HCT116 (cell line): Measurements from ENCODE around the gene CD9. TPM values are rescaled to one million over a fixed set of nuclear protein-coding genes. Genes with fewer than 3 reads are reported as not detected.
"Not testable (repeated sequence)": the region's sequence is repeated elsewhere in the genome, so short reads cannot be mapped to it uniquely, and the experiment has no call there.

Source experiments
- ATAC-seq: fragments of 200-7000 bp; cut with Tn5 transposase; 2 replicates; pipeline ENCODE4 v1.9.1; 2020; ENCODE audit warnings: mild to moderate bottlenecking, moderate library complexity
- BruUV-seq: library from RNA; stranded (reverse); fragments of 400-500 nt; replicated peaks from 2 replicates; lab custom pipeline; 2021; lab: Mats Ljungman, UMichigan
- CTCF ChIA-PET: fragments of 300-600 bp; sonication (Branson Sonifier 250); formaldehyde crosslinking; loops from one replicate; lab custom pipeline; 2021; ENCODE audit warnings: antibody characterized with exemption; lab: Charles Lee
- POLR2A ChIA-PET: fragments of 300-600, 350-600 bp; sonication (Branson Sonifier 250); formaldehyde crosslinking; loops from one replicate; lab custom pipeline; 2021; ENCODE audit warnings: antibody characterized with exemption; lab: Charles Lee
- RAD21 ChIA-PET, 2 experiments: fragments of 300-600 bp; sonication (Branson Sonifier 250); formaldehyde crosslinking; loops; one replicate each; lab custom pipeline; 2023; ENCODE audit warnings: low total read pairs in 2 of 2; ENCODE audit not compliant: uncharacterized antibody in 2 of 2, unreplicated experiment in 2 of 2, low non-redundant PET in 1 of 2; lab: Charles Lee
- DNase-seq: peaks from one replicate; pipeline ENCODE4 v3.0.0-alpha.2; 2010; ENCODE audit warnings: low read depth, low spot score
- H2AFZ ChIP-seq: fragments of 200-600 bp; shearing (Covaris generic), sonication (generic); 2 replicates; pipeline ENCODE4 v1.6.1; 2017; ENCODE audit warnings: low read depth, mixed run types, mixed read lengths, antibody characterized with exemption, low read length; ENCODE audit not compliant: poor library complexity, severe bottlenecking
- H3K27ac ChIP-seq: 2 replicates; pipeline ENCODE4 v1.5.1; 2012; ENCODE audit warnings: low read depth, low read length
- H3K27me3 ChIP-seq: fragments of 200-600 bp; sonication (generic); 2 replicates; pipeline ENCODE4 v1.6.1; 2016; ENCODE audit warnings: mixed run types, low read length, mixed read lengths; ENCODE audit not compliant: insufficient read depth
- H3K36me3 ChIP-seq, 2 experiments: fragments of 200-500 bp in 1 of 2; fragments of 200-600 bp in 1 of 2; sonication (Bioruptor generic) in 1 of 2; sonication (generic) in 1 of 2; 2 replicates each; pipeline versions ENCODE4 v1.5.1 to v1.6.1; 2014 to 2016; ENCODE audit warnings: low read length in 2 of 2, inconsistent platforms in 1 of 2, mixed read lengths in 1 of 2, mixed run types in 1 of 2; ENCODE audit not compliant: insufficient read depth in 2 of 2, control insufficient read depth in 1 of 2
- H3K4me1 ChIP-seq, 2 experiments: fragments of 200-600 bp in 1 of 2; sonication (generic) in 1 of 2; 2 replicates each; pipeline versions ENCODE4 v1.5.1 to v1.6.1; 2012 to 2017; ENCODE audit warnings: low read length in 2 of 2, inconsistent platforms in 1 of 2, mild to moderate bottlenecking in 1 of 2, mixed read lengths in 1 of 2, mixed run types in 1 of 2, moderate library complexity in 1 of 2; ENCODE audit not compliant: insufficient read depth in 2 of 2, control insufficient read depth in 1 of 2
- H3K4me2 ChIP-seq: fragments of 200-600 bp; sonication (generic); 2 replicates; pipeline ENCODE4 v1.6.1; 2017; ENCODE audit warnings: mixed run types, low read length, mixed read lengths
- H3K4me3 ChIP-seq, 2 experiments: fragments of 200-600 bp in 1 of 2; sonication (generic) in 1 of 2; replicated peaks in 1 of 2; 2 replicates each; pipeline ENCODE4 v1.5.1; 2011 to 2016; ENCODE audit warnings: low read length in 2 of 2, control low read depth in 1 of 2, low read depth in 1 of 2, mild to moderate bottlenecking in 1 of 2, mixed read lengths in 1 of 2, mixed run types in 1 of 2
- H3K79me2 ChIP-seq: fragments of 200-600 bp; sonication (generic); 2 replicates; pipeline ENCODE4 v1.6.1; 2017; ENCODE audit warnings: mild to moderate bottlenecking, mixed run types, low read length, moderate library complexity, mixed read lengths; ENCODE audit not compliant: insufficient read depth
- H3K9ac ChIP-seq: fragments of 200-600 bp; sonication (generic); 2 replicates; pipeline ENCODE4 v1.6.1; 2016; ENCODE audit warnings: low read length, mixed read lengths
- H3K9me2 ChIP-seq: fragments of 200-600 bp; sonication (generic), shearing (Covaris generic); 2 replicates; pipeline ENCODE4 v1.6.1; 2017; ENCODE audit warnings: mixed run types, mild to moderate bottlenecking, moderate library complexity; ENCODE audit not compliant: insufficient read depth
- H3K9me3 ChIP-seq, 2 experiments: fragments of 200-500 bp in 1 of 2; fragments of 200-600 bp in 1 of 2; sonication (Bioruptor generic) in 1 of 2; sonication (generic) in 1 of 2; 2 replicates each; pipeline ENCODE4 v1.6.1; 2014 to 2017; ENCODE audit warnings: low read length in 2 of 2, mixed read lengths in 2 of 2, inconsistent platforms in 1 of 2, low read depth in 1 of 2, mild to moderate bottlenecking in 1 of 2, mixed run types in 1 of 2, moderate library complexity in 1 of 2; ENCODE audit not compliant: control insufficient read depth in 1 of 2, insufficient read depth in 1 of 2
- H4K20me1 ChIP-seq: fragments of 200-600 bp; sonication (generic), shearing (Covaris generic); 2 replicates; pipeline ENCODE4 v1.6.1; 2017; ENCODE audit warnings: mixed run types, mild to moderate bottlenecking, moderate library complexity; ENCODE audit not compliant: insufficient read depth
- EGR1 ChIP-seq: IDR thresholded peaks from 2 replicates; pipeline ENCODE4 v1.6.1; 2012; ENCODE audit warnings: low read depth
- ELF1 ChIP-seq: IDR thresholded peaks from 2 replicates; pipeline ENCODE4 v1.6.1; 2012; ENCODE audit warnings: low read depth, borderline replicate concordance
- EZH2 ChIP-seq: fragments of 200-600 bp; sonication (generic); IDR thresholded peaks from 2 replicates; pipeline ENCODE4 v1.6.1; 2017; ENCODE audit warnings: antibody characterized with exemption, mixed run types
- POLR2AphosphoS5 ChIP-seq: IDR thresholded peaks from 2 replicates; pipeline ENCODE4 v1.6.1; 2011; ENCODE audit warnings: mild to moderate bottlenecking, low read depth, low read length, moderate library complexity
- TCF7L2 ChIP-seq: IDR thresholded peaks from 2 replicates; pipeline ENCODE4 v1.7.0; 2011; ENCODE audit warnings: borderline replicate concordance, inconsistent platforms; ENCODE audit not compliant: insufficient read depth, insufficient read length; ENCODE audit errors: extremely low read depth
- intact Hi-C: fragments of 100-400 bp; cut with micrococcal nuclease; formaldehyde crosslinking; loops from 2 replicates; pipeline ENCODE4 v1.10.0; 2022
- total RNA-seq: library from RNA; stranded (reverse); gene quantifications from one replicate; pipeline ENCODE4 v1.2.1, GENCODE V29; 2021; ENCODE audit not compliant: unreplicated experiment
- TF ChIP-seq, protein P1 (sequence below): IDR thresholded peaks from 2 replicates; pipeline ENCODE4 v1.6.1; 2011; ENCODE audit warnings: mild to moderate bottlenecking, low read length, moderate library complexity; ENCODE audit not compliant: insufficient replicate concordance; ENCODE audit errors: extremely low read depth

CD9 gene
- total RNA-seq, 1 experiment from 2014 or later = 182 TPM

DNA sequence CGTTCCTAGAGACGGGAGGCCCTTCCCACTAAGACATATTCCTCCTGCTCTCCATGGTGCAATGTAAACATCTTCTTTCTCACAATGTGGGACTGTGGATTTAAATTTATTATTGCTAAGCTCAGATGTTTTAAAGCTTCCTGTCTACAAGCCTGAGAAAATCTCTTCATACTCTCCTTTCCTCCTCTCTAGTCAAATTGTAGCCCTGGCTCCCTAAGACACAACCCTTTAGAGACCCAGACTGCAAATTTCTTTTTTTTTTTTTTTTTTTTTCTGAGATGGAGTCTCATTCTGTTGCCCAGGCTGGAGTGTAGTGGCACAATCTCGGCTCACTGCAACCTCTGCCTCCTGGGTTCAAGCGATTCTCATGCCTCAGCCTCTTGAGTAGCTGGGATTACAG, 9.2 kb downstream of the CD9 start:
- not testable (repeated sequence) for H3K27ac ChIP-seq
- CTCF ChIA-PET = interaction anchor here (1.6 to 1.7 kb wide), 2 partner anchors 64 to 75 kb away, joined by 4 read pairs; no protein-coding TSS in a partner anchor

DNA sequence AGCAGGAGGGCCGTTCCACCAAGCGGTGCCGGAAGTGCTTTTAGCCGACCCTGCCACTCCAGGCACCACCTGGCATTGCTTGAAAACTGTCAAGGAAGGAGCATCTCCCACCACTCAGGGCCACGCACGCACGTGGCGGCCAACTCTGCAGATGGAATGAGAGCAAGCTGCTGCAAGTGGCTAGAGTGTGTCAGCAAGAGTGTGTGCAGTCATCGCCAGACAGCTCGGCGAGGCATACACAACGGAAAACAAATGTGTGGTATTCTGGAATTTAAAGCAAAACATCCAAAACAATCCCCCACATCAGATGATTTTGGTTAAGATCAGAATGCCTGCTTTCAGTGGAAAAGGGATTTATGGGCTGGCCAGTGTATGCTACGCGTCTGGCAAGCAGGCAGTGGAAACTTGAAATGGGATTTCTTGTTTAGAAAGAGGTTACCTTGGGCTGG, 11.2 kb downstream of the CD9 start:
- TF ChIP-seq ELF1 = no peak
- TF ChIP-seq EGR1 = no peak
- TF ChIP-seq POLR2AphosphoS5 = no peak
- no peak for TF ChIP-seq EZH2
- no peak for TF ChIP-seq TCF7L2
- TF ChIP-seq, protein P1, sequence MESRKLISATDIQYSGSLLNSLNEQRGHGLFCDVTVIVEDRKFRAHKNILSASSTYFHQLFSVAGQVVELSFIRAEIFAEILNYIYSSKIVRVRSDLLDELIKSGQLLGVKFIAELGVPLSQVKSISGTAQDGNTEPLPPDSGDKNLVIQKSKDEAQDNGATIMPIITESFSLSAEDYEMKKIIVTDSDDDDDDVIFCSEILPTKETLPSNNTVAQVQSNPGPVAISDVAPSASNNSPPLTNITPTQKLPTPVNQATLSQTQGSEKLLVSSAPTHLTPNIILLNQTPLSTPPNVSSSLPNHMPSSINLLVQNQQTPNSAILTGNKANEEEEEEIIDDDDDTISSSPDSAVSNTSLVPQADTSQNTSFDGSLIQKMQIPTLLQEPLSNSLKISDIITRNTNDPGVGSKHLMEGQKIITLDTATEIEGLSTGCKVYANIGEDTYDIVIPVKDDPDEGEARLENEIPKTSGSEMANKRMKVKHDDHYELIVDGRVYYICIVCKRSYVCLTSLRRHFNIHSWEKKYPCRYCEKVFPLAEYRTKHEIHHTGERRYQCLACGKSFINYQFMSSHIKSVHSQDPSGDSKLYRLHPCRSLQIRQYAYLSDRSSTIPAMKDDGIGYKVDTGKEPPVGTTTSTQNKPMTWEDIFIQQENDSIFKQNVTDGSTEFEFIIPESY = no peak
- Histone ChIP-seq H4K20me1 (no peaks in the 10 kb centered on the region), H3K4me1 (peaks cover 42 to 74% of the 10 kb centered on the region in 2 experiments), H3K27me3 (no peaks in the 10 kb centered on the region), H3K79me2 (peaks cover 93% of the 10 kb centered on the region), H2AFZ (no peak overlapping the region), H3K9me2 (no peaks in the 10 kb centered on the region), H3K4me3 (no peak overlapping the region), H3K36me3 (peaks cover 0 to 4% of the 10 kb centered on the region in 2 experiments; a peak in 1 of 4 replicates), H3K9ac (no peak overlapping the region), H3K9me3 (no peaks in the 10 kb centered on the region), H3K4me2 (no peak overlapping the region), H3K27ac (no peak overlapping the region)
- ChIA-PET RAD21 (no interaction called here), POLR2A (no interaction called here), CTCF (no interaction called here)
- no peak for DNase-seq
- ATAC-seq = no peak
- no TSS peak for BruUV-seq
- intact Hi-C loops = no loop called here

More for the DNA sequence above, 9.2 kb downstream of the CD9 start:
- H3K9me3 ChIP-seq, H3K36me3 ChIP-seq, BruUV-seq, RAD21 ChIA-PET, H4K20me1 ChIP-seq, H3K9ac ChIP-seq, POLR2A ChIA-PET, DNase-seq, intact Hi-C loops, H3K9me2 ChIP-seq, H3K4me3 ChIP-seq, H3K27me3 ChIP-seq, H2AFZ ChIP-seq: not testable (repeated sequence)
- peak; percentile 7; the same call in 1 of the 2 replicates for ATAC-seq
- H3K4me1 ChIP-seq = peaks cover 37 to 73% of the 10 kb centered on the region in 2 experiments
- peak overlapping the region; percentile 37; the same call in 1 of the 2 replicates for H3K4me2 ChIP-seq
- H3K79me2 ChIP-seq = peaks cover 96% of the 10 kb centered on the region
